ENCODE measurements around the gene INVS.

GRCh38 chr9:100217536-100217935 lies 118.5 kb downstream of the INVS start:
- TF ChIP-seq CTCF (IDR thresholded peaks at IDR 0.05; ENCODE audit: low read depth, low read length, missing input control) = no peak
- no peak for TF ChIP-seq YY1 (IDR thresholded peaks at IDR 0.05)
- no peak for TF ChIP-seq GABPA (IDR thresholded peaks at IDR 0.05 in 1 of 2, conservative IDR thresholded peaks at IDR 0.05 in 1 of 2)
- no peak for TF ChIP-seq RXRA (IDR thresholded peaks at IDR 0.05)
- no peak for TF ChIP-seq RAD21 (IDR thresholded peaks at IDR 0.05)
- TF ChIP-seq JUND (IDR thresholded peaks at IDR 0.05) = no peak
- no peak for TF ChIP-seq TAF1 (conservative IDR thresholded peaks at IDR 0.05)
- no peak for TF ChIP-seq ATF3 (IDR thresholded peaks at IDR 0.05)
- no peak for TF ChIP-seq REST (IDR thresholded peaks at IDR 0.05)
- no peak for TF ChIP-seq FOXA1 (IDR thresholded peaks at IDR 0.05)
- TF ChIP-seq ZBTB33 (IDR thresholded peaks at IDR 0.05) = no peak
- no peak for TF ChIP-seq MAX (IDR thresholded peaks at IDR 0.05)
- TF ChIP-seq SP1 (IDR thresholded peaks at IDR 0.05) = no peak

Data from liver (tissue), 3 donors.